ENCODE results near the gene MRPL12.

Gene MRPL12

DNA sequence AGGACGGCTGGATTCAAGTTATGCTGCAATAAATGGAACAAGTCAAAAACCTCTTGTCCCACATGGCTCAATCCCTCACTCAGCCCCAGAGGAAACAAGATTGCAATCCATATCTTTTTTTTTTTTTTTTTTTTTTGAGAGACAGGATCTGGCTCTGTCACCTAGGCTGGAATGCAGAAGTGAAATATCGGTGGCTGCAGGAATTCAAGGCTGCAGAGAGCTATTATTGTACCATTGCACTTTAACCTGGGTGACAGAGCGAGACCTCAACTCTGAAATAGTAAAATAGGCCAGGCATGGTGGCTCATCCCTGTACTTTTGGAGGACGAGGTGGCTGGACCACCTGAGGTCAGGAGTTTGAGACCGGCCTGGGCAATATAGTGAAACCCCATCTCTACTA, 44.1 kb upstream of the MRPL12 start:
- TF ChIP-seq TAF1 (IDR thresholded peaks at IDR 0.05; ENCODE audit: borderline replicate concordance, insufficient read depth, low read length), result no peak
- TF ChIP-seq, protein P1, sequence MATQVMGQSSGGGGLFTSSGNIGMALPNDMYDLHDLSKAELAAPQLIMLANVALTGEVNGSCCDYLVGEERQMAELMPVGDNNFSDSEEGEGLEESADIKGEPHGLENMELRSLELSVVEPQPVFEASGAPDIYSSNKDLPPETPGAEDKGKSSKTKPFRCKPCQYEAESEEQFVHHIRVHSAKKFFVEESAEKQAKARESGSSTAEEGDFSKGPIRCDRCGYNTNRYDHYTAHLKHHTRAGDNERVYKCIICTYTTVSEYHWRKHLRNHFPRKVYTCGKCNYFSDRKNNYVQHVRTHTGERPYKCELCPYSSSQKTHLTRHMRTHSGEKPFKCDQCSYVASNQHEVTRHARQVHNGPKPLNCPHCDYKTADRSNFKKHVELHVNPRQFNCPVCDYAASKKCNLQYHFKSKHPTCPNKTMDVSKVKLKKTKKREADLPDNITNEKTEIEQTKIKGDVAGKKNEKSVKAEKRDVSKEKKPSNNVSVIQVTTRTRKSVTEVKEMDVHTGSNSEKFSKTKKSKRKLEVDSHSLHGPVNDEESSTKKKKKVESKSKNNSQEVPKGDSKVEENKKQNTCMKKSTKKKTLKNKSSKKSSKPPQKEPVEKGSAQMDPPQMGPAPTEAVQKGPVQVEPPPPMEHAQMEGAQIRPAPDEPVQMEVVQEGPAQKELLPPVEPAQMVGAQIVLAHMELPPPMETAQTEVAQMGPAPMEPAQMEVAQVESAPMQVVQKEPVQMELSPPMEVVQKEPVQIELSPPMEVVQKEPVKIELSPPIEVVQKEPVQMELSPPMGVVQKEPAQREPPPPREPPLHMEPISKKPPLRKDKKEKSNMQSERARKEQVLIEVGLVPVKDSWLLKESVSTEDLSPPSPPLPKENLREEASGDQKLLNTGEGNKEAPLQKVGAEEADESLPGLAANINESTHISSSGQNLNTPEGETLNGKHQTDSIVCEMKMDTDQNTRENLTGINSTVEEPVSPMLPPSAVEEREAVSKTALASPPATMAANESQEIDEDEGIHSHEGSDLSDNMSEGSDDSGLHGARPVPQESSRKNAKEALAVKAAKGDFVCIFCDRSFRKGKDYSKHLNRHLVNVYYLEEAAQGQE (IDR thresholded peaks at IDR 0.05; ENCODE audit: insufficient read depth in 1 of 2, low read depth in 2 of 2, low read length in 2 of 2), result no peak
- no peak for TF ChIP-seq SIN3A (IDR thresholded peaks at IDR 0.05; ENCODE audit: borderline replicate concordance, insufficient read depth, low read length)
- TF ChIP-seq FOXP2 (optimal IDR thresholded peaks at IDR 0.05; ENCODE audit: borderline replicate concordance, extremely low read depth, extremely low read length, insufficient read depth), result no peak
- no peak for TF ChIP-seq POLR2AphosphoS5 (IDR thresholded peaks at IDR 0.05; ENCODE audit: low read depth, low read length)

DNA sequence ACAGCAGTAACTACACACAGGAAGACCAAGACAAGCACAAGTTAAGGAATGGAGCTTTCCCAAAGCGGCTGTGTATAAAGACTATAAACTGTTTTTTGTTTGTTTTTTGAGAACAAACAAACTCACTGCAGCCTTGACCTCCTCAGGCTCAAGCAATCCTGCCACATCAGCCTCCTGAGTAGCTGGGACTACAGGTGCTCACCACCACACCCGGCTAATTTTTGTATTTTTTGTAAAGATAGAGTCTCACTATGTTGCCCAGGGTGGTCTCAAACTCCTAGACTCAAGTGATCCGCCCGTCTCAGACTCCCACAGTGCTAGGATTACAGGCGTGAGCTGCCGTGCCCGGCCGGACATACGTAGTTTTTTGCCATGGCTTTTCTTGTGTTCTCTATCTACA, 42.7 kb upstream of the MRPL12 start:
- TF ChIP-seq SIN3A (IDR thresholded peaks at IDR 0.05; ENCODE audit: borderline replicate concordance, insufficient read depth, low read length) (no peak), TAF1 (IDR thresholded peaks at IDR 0.05; ENCODE audit: borderline replicate concordance, insufficient read depth, low read length) (no peak), FOXP2 (optimal IDR thresholded peaks at IDR 0.05; ENCODE audit: borderline replicate concordance, extremely low read depth, extremely low read length, insufficient read depth) (no peak), POLR2AphosphoS5 (IDR thresholded peaks at IDR 0.05; ENCODE audit: low read depth, low read length) (no peak)
- TF ChIP-seq, protein P1 (IDR thresholded peaks at IDR 0.05; ENCODE audit: insufficient read depth in 1 of 2, low read depth in 2 of 2, low read length in 2 of 2), result no peak

DNA sequence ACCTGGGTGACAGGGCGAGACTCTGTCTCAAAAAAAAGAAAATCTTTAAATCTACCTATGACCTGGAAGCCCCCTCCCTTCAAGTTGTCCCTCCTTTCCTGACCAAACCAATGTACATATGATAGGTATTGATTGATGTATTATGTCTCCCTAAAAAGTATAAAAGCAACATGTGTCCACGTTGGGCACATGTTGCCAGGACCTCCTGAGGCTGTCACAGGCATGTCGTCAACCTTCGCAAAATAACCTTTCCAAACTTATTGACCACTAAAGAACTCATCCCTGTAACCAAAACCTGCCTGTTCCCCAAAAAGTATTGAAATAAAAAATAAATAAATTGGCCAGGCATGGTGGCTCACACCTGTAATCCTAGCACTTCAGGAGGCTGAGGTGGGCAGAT, 41.2 kb upstream of the MRPL12 start:
- no peak for TF ChIP-seq SIN3A (IDR thresholded peaks at IDR 0.05; ENCODE audit: borderline replicate concordance, insufficient read depth, low read length)
- no peak for TF ChIP-seq FOXP2 (optimal IDR thresholded peaks at IDR 0.05; ENCODE audit: borderline replicate concordance, extremely low read depth, extremely low read length, insufficient read depth)
- TF ChIP-seq TAF1 (IDR thresholded peaks at IDR 0.05; ENCODE audit: borderline replicate concordance, insufficient read depth, low read length), result no peak
- TF ChIP-seq POLR2AphosphoS5 (IDR thresholded peaks at IDR 0.05; ENCODE audit: low read depth, low read length), result no peak
- TF ChIP-seq, protein P1 (IDR thresholded peaks at IDR 0.05; ENCODE audit: insufficient read depth in 1 of 2, low read depth in 2 of 2, low read length in 2 of 2), result no peak

DNA sequence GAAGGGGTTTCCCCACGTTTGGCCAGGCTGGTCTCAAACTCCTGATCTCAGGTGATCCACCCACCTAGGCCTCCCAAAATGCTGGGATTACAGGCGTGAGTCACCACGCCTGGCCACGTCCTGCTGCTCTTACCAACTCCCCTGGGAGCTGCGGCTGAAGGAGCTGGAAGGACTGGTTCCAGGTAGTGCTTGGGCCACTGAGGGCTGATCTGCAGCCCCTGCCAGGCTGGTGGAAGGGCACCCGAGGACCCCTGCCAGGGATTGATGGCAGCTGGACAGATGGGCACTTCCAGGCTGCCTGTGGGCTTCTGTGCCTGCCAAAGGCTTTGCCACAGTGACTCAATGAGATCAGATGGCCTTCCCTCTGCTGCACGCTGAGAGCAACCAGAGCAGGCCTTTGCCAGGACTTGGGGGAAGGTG, 39.1 kb upstream of the MRPL12 start:
- no peak for TF ChIP-seq POLR2AphosphoS5 (IDR thresholded peaks at IDR 0.05; ENCODE audit: low read depth, low read length)
- TF ChIP-seq, protein P1 (IDR thresholded peaks at IDR 0.05; ENCODE audit: insufficient read depth in 1 of 2, low read depth in 2 of 2, low read length in 2 of 2), result no peak
- no peak for TF ChIP-seq TAF1 (IDR thresholded peaks at IDR 0.05; ENCODE audit: borderline replicate concordance, insufficient read depth, low read length)
- TF ChIP-seq FOXP2 (optimal IDR thresholded peaks at IDR 0.05; ENCODE audit: borderline replicate concordance, extremely low read depth, extremely low read length, insufficient read depth), result no peak
